Liver (tissue), 3 donors: Measurements from ENCODE around the gene TLE5.

Source experiments
- ATF3 ChIP-seq: IDR thresholded peaks from 2 replicates; pipeline ENCODE4 v1.6.1; 2016; ENCODE audit warnings: antibody characterized with exemption
- CTCF ChIP-seq: fragments of 150-350 bp; IDR thresholded peaks from 2 replicates; pipeline ENCODE4 v1.5.1; 2017; ENCODE audit warnings: improper control_type of control experiment, low read depth, low read length; ENCODE audit not compliant: missing input control
- GABPA ChIP-seq, 2 donors: IDR thresholded peaks in 1 of 2; conservative IDR thresholded peaks in 1 of 2; 2 replicates each; pipeline ENCODE4 v1.6.1; 2016; ENCODE audit warnings: antibody characterized with exemption in 2 of 2, mild to moderate bottlenecking in 1 of 2, moderate library complexity in 1 of 2
- JUND ChIP-seq, 2 donors: IDR thresholded peaks; 2 replicates each; pipeline ENCODE4 v1.6.1; 2016; ENCODE audit warnings: antibody characterized with exemption in 2 of 2
- RAD21 ChIP-seq, 2 donors: IDR thresholded peaks; 2 replicates each; pipeline ENCODE4 v1.6.1; 2016; ENCODE audit warnings: antibody characterized with exemption in 2 of 2, mild to moderate bottlenecking in 2 of 2
- REST ChIP-seq: IDR thresholded peaks from 2 replicates; pipeline ENCODE4 v1.6.1; 2016; ENCODE audit warnings: antibody characterized with exemption, mild to moderate bottlenecking
- donor health status: healthy.
- donor health status: healthy.

- no peak for TF ChIP-seq ATF3
- TF ChIP-seq CTCF: no peak
- TF ChIP-seq JUND (IDR thresholded peaks at IDR 0.05): no peak
- no peak for TF ChIP-seq GABPA (IDR thresholded peaks at IDR 0.05 in 1 of 2, conservative IDR thresholded peaks at IDR 0.05 in 1 of 2)
- no peak for TF ChIP-seq RAD21 (IDR thresholded peaks at IDR 0.05)
- no peak for TF ChIP-seq REST
Measured at GRCh38 chr19:3096267-3096901, 34.1 kb upstream of the TLE5 start.
